ENCODE data around the gene RNU1-4.
"Not testable (repeated sequence)": the region's sequence is repeated elsewhere in the genome, so short reads cannot be mapped to it uniquely, and the experiment has no call there.

Gene RNU1-4

GRCh38 chr1:16709659-16710087, 30.6 kb upstream of the RNU1-4 start:
- peak; percentile 53 for DNase-seq

DNA sequence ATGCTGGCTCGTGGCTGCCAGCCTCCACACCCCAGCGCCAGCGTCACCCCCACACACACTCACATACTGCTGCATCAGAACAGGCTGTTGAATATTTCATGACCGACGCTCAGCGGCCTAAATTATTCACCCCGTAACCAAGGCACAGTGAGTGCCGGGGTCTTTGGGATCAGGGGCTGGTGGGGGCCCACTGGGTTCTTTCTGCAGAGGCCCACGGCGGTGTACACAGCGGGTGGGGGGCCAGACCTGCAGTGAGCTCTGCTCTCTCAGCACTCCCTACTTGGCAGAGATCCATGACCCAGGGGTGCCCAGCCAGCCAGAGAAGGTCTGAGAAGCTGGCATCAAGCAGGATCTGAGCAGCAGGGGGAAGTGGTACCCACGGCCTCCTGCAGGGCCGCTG, 29.7 kb upstream of the RNU1-4 start:
- DNase-seq, result not testable (repeated sequence)

DNA sequence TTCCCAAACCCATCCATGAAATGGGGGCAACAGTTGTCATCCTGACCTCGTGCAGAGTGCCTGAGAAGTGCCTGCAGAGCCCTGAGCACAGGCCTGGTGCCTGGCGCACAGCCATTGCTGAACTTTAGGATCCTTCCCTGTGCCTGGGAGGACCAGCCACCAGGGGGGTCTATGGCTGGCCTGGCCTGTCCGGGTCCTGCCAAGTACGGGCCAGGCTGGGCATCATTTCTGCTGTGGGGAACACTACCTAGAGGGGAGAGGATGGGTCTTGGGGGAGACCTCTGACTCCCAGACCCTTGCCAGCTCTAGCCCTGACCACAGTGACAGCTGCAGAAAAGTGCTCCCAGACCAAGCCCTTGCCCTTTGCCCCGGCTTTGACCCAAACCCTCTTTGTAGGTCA, 28.2 kb upstream of the RNU1-4 start:
- not testable (repeated sequence) for DNase-seq

DNA sequence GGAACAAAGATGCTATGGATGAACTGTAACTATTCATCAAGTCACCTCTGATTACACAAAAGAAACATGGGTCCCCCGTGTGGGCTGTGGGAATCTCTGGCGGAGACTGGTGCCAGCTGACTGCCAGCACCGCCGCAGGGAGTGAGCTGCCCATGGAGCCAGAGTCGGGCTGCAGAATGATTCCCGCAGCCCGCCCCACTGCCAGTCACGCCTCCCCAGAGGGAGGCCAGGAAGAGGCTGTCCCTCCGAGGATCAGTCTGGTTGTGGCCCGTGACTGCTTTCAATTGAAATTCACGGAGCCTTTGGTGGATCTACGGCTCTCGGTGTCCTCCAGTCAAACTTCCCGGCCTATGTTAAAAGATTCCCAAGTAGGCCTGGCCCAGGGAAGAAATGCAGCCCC, 27.7 kb upstream of the RNU1-4 start:
- DNase-seq, result not testable (repeated sequence)

DNA sequence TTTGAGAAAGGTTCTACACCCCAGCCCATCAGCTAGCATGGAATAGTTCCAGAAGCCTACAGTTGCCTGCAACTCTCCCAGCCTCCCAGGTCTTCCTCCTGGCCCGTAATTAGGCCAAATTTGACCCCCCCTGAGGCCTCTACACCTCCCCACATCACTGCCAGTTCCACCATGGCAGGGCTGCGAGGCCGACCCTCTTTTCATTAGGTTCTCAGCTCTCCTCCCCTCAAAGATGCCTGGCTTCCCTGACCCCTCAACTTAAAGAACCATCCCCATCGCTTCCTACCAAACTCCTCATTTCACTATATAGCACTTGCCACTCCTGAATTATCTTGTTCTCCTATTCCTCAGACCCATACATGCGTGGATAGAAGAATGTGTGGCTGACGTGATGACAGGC, 27.3 kb upstream of the RNU1-4 start:
- not testable (repeated sequence) for DNase-seq

DNA sequence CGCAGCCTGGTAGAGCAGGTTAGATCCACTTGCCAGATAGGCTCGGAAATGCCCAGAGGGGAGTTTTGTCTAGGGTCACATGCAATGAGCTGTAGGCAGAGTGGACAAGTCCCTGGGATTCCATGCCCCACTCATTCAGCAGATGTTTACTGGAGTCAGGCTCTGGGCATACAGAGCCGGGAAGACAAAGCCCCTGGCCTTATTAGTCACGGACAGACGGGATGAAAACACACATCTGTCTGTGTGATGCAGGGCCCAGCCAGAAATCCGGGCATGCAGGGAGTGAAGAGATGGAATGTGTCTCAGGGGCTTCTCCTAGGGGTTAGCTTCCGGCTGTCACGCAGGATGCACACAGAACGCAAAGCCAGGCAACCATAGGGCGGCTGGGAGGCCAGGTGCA, 26.8 kb upstream of the RNU1-4 start:
- not testable (repeated sequence) for DNase-seq

DNA sequence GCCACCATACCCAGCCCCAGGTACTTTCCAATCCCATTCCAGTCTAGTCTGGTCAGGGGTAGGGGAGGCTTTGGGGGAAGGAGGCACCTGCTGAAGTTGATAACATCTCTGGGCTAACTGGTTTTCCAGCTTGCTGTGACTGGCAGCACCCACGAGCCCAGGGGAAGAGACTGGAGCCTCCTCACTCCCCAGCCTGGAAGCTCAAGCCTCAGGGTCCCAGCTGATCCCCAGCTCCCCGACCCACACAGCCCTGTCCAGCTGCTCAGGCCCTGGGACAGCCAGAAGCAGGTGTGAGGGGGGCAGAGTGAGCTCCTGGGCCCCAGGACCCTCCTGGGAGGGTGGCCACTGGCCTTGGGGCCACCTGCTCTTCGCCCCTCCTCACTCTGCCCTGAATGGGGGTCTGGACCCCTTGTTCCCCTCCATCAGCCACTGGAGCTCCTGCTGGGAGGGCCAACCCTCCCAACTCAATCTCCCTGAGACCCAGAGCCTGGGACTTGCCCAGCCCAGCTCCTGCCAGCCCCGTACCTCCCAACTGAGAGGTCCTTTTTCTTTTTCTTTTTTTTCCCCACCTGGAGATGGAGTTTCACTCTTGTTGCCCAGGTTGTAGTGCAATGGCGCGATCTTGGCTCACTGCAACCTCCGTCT, 23.5 kb upstream of the RNU1-4 start:
- DNase-seq, result no peak

DNA sequence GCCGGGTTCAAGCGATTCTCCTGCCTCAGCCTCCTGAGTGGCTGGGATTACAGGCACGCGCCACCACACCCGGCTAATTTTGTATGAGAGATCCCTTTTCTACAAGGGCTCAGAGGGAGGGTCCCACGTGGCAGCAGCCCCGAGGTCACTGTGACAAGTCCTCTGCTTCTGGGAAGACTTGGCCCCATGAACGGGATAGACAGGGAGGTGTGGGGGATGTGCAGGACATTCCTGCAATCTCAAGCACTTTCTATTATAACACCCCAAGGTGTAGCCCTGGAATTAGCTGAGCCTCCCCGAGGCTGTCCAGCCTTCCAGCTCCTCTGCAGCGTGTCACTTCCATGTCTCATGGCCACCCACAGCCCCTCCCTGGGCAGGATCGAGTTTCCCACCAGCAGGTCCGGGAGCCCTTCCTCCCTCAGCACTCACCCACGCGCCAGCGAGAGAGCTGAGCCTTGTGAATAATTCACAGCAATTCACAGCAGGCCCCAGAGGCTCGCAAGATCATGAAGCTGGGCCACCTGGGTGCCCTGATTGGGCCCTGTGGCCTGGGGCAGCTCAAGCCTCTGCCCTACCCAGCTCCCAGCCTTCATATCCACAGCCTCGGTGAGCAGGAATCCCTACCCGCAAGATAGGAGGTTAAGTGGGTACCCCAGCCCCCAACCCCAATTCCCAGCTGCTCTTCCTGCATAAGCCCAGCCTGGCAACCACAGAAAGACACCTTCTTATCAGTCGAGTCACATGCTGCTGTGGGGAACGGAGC, 22.8 kb upstream of the RNU1-4 start:
- no peak for DNase-seq

GRCh38 chr1:16718099-16718907, 22.0 kb upstream of the RNU1-4 start:
- not testable (repeated sequence) for DNase-seq

DNA sequence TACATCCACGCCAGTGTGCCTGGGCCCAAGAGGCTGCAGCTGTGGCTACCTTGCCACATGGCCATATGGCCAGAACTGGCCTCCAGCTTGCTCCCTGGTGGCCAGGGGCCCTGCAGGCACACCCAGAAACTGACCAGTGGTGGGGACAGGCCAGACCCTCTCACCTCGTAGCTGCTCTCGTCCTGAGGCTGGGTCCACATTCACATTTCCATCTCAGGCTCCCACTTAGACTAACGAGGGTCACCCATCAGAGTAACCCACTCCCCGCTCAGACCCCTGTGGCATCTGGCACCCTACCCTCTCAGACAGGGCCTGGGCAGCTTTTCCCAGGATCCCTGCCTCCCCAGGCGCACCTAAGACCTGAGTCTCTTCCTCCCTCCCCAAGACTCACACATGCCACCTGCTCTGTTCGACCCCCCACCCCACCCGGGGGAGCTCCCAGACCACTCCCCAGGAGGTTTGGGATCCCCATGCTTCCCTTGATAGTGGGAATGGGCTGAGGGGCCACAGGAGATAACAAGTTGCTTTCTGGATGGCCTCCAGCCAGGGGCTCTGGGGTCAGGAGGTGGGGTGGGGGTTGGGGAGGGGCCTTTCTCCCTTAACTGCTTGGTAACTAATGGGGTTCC, 21.3 kb upstream of the RNU1-4 start:
- DNase-seq, result no peak

DNA sequence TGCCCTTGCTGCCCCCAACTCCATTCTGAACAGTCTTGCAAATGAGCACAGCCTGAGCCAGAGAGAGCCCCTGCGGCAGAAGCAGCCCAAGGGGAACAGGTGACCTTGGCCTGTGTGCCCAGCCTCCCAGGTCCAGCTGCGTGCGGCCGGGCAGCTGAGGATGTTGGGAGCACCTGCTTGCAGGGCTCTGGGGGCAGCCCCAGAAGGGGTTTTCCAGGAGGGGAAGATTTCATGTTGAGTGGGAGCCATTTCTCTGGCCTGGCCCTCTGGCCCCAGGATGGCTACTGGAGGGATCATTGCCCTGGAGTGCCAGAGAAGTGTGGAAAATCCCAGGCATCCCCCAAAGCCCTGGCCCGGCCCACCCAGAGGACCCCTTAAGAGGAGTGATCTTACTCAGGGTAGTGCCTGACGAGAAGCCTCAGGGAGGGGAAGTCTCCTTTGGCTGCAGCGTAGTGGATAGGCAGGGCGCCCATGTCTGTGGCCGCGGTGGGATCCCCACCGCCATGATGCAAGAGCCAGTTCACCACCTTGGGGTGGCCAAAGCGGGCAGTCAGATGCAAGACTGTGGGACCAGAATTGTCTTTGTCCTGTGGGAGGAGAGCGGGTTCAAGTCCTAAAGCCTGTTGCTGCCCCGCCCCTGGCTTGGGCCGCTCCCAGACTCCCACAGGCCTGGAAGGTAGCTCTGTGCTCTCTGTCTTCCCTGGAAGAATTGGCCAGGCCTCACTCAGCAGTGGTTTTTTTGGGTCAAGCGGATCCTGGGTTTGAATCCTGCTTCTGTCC, 20.6 kb upstream of the RNU1-4 start:
- no peak for DNase-seq

GRCh38 chr1:16720351-16721223, 19.7 kb upstream of the RNU1-4 start:
- DNase-seq, result no peak

GRCh38 chr1:16721871-16722641, 18.3 kb upstream of the RNU1-4 start:
- no peak for DNase-seq

- DNase-seq, result no peak
Measured at GRCh38 chr1:16724718-16725438, 15.4 kb upstream of the RNU1-4 start.

GRCh38 chr1:16725439-16726245, 14.7 kb upstream of the RNU1-4 start:
- not testable (repeated sequence) for DNase-seq

GRCh38 chr1:16727190-16728111, 12.9 kb upstream of the RNU1-4 start:
- peak; percentile 84 for DNase-seq

DNA sequence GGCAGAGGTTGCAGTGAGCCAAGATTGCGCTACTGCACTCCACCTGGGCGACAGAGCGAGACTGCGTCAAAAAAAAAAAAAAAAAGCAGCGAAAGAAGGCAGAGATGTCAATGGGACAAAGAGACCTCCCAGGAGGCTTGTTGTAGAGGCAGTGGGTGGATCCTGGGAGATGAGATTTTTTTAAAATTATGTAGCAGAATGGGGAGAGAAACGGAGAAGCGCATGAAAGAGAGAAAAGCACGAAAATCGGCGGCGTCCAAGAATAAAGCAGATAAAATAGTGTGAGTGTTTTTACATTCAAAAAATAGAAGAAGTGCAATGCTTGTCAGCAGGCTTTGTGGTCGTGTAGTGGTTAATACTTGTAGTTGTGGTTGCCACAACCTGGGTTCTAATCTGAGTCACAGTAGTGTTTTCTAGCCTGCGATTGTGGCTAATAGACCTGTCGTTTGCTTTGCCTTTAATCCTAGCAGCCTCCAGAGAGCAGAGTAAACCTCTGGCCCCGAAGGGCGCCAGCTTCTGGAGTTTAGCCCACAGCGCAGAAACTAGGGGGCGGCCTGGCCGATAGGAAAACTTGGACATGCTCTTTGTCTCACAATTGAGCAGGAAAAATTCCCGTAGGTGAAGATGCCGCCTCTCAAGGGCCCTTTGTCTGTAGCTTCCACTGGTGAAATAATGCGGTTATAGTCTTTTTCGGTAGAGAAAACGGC, 11.9 kb upstream of the RNU1-4 start:
- not testable (repeated sequence) for DNase-seq

Data from stimulated activated CD4-positive, alpha-beta T cell treated with anti-CD3 and anti-CD28 coated beads, Interleukin-4, amount 100 ng/mL, for 24 hours (primary cell).